Hepatocyte (in vitro differentiated cells): ENCODE data around the gene MTHFD1L. TPM values are rescaled to one million over a fixed set of nuclear protein-coding genes. Genes with fewer than 3 reads are reported as not detected.

Source experiments
- DNase-seq: peaks from one replicate; pipeline ENCODE4 v3.0.0-alpha.2; 2016; ENCODE audit warnings: low spot score
- H2AFZ ChIP-seq: fragments of 200-600 bp; sonication (generic); 2 replicates; pipeline ENCODE4 v1.6.0; 2016; ENCODE audit warnings: antibody characterized with exemption, mild to moderate bottlenecking
- H3K27ac ChIP-seq: fragments of 200-600 bp; sonication (generic); 2 replicates; pipeline ENCODE4 v1.5.1; 2016; ENCODE audit warnings: mild to moderate bottlenecking
- H3K27me3 ChIP-seq: fragments of 200-600 bp; sonication (generic); 2 replicates; pipeline ENCODE4 v1.6.1; 2016
- H3K36me3 ChIP-seq: fragments of 200-600 bp; sonication (generic); replicated peaks from 2 replicates; pipeline ENCODE4 v1.5.1; 2016; ENCODE audit warnings: low read depth; ENCODE audit not compliant: insufficient read depth
- H3K4me1 ChIP-seq: fragments of 200-600 bp; sonication (generic); 2 replicates; pipeline ENCODE4 v1.5.1; 2016; ENCODE audit warnings: mild to moderate bottlenecking, moderate library complexity; ENCODE audit not compliant: insufficient read depth
- H3K4me2 ChIP-seq: fragments of 200-600 bp; sonication (generic); 2 replicates; pipeline ENCODE4 v1.6.0; 2016
- H3K4me3 ChIP-seq: fragments of 200-600 bp; sonication (generic); 2 replicates; pipeline ENCODE4 v1.5.1; 2016; ENCODE audit warnings: mild to moderate bottlenecking
- H3K79me2 ChIP-seq: fragments of 200-600 bp; sonication (generic); 2 replicates; pipeline ENCODE4 v1.6.0; 2017; ENCODE audit warnings: mild to moderate bottlenecking
- H3K9me2 ChIP-seq: fragments of 200-600 bp; sonication (generic); replicated peaks from 2 replicates; pipeline ENCODE4 v1.6.0; 2017; ENCODE audit warnings: mild to moderate bottlenecking; ENCODE audit not compliant: insufficient read depth
- H3K9me3 ChIP-seq: fragments of 200-600 bp; sonication (generic); 2 replicates; pipeline ENCODE4 v1.5.1; 2016; ENCODE audit warnings: low read depth, mild to moderate bottlenecking
- H4K20me1 ChIP-seq: fragments of 200-600 bp; sonication (generic); 2 replicates; pipeline ENCODE4 v1.6.0; 2016; ENCODE audit warnings: mild to moderate bottlenecking; ENCODE audit not compliant: insufficient read depth, poor library complexity, severe bottlenecking
- EZH2 ChIP-seq: fragments of 200-600 bp; sonication (generic); IDR thresholded peaks from 2 replicates; pipeline ENCODE4 v1.6.1; 2016; ENCODE audit warnings: antibody characterized with exemption, mild to moderate bottlenecking, borderline replicate concordance
- EZH2phosphoT487 ChIP-seq: fragments of 200-600 bp; sonication (generic); IDR thresholded peaks from one replicate; pipeline ENCODE4 v1.6.1; 2018; ENCODE audit warnings: antibody characterized with exemption, mild to moderate bottlenecking, low read depth, moderate library complexity; ENCODE audit not compliant: unreplicated experiment, severe bottlenecking
- WGBS: methylation state at CpG from one replicate; pipeline ENCODE4 v1.1.6; 2016; ENCODE audit warnings: low lambda C conversion rate; ENCODE audit errors: missing lambda C conversion rate; 5-methylcytosine and 5-hydroxymethylcytosine counted together
- polyA plus RNA-seq: library from polyadenylated mRNA; unstranded; fragments of >200 nt; fragmentation: Nextera tagmentation; extraction: Ambion mirVana; gene quantifications from 2 replicates; pipeline ENCODE4 v1.2.1, GENCODE V29; 2016
- total RNA-seq: library from RNA; depleted of rRNA; stranded (reverse); fragments of >200 nt; gene quantifications from 2 replicates; pipeline ENCODE4 v1.2.3, GENCODE V29; 2014
- TF ChIP-seq, protein P1 (sequence below): fragments of 200-600 bp; sonication (generic); IDR thresholded peaks from 2 replicates; pipeline ENCODE4 v1.5.1; 2016; ENCODE audit warnings: antibody characterized with exemption, mild to moderate bottlenecking; ENCODE audit not compliant: poor library complexity

The MTHFD1L gene
- total and polyA plus RNA-seq, 2 experiments from 2014 or later = 28.4 to 30.8 TPM

DNA sequence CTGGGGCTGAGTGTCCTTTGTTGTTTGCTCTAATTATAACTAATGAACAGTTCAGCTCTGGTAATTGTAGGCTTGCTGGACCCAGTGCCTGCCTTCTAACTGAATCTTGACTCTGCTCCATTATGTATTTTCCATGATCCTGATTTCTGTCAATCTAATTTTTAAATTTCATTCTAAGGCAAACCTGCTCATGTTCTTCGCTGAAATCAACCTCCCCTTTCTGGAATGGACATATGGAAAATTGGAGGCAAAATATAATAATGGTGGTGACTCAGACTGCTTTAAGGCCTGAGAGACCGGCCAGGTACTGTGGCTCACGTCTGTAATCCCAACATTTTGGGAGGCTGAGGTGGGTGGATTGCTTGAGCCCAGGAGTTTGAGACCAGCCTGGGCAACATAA is 191.6 kb downstream of the MTHFD1L start:
- H3K9me3 ChIP-seq = no peaks in the 10 kb centered on the region
- TF ChIP-seq EZH2phosphoT487 (no peak), EZH2 (no peak)
- TF ChIP-seq, protein P1, sequence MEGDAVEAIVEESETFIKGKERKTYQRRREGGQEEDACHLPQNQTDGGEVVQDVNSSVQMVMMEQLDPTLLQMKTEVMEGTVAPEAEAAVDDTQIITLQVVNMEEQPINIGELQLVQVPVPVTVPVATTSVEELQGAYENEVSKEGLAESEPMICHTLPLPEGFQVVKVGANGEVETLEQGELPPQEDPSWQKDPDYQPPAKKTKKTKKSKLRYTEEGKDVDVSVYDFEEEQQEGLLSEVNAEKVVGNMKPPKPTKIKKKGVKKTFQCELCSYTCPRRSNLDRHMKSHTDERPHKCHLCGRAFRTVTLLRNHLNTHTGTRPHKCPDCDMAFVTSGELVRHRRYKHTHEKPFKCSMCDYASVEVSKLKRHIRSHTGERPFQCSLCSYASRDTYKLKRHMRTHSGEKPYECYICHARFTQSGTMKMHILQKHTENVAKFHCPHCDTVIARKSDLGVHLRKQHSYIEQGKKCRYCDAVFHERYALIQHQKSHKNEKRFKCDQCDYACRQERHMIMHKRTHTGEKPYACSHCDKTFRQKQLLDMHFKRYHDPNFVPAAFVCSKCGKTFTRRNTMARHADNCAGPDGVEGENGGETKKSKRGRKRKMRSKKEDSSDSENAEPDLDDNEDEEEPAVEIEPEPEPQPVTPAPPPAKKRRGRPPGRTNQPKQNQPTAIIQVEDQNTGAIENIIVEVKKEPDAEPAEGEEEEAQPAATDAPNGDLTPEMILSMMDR = no peak
- H3K4me1 ChIP-seq = peaks cover 21% of the 10 kb centered on the region
- H3K79me2 ChIP-seq = no peaks in the 10 kb centered on the region
- WGBS = 97% methylated on average over 3 of the region's 3 CpGs
- no peak overlapping the region for H3K4me3 ChIP-seq
- no peaks in the 10 kb centered on the region for H3K9me2 ChIP-seq
- no peaks in the 10 kb centered on the region for H4K20me1 ChIP-seq
- no peak overlapping the region for H2AFZ ChIP-seq
- H3K27ac ChIP-seq = no peak overlapping the region
- DNase-seq = no peak
- no peaks in the 10 kb centered on the region for H3K27me3 ChIP-seq
- no peak overlapping the region for H3K4me2 ChIP-seq
- no peaks in the 10 kb centered on the region for H3K36me3 ChIP-seq

DNA sequence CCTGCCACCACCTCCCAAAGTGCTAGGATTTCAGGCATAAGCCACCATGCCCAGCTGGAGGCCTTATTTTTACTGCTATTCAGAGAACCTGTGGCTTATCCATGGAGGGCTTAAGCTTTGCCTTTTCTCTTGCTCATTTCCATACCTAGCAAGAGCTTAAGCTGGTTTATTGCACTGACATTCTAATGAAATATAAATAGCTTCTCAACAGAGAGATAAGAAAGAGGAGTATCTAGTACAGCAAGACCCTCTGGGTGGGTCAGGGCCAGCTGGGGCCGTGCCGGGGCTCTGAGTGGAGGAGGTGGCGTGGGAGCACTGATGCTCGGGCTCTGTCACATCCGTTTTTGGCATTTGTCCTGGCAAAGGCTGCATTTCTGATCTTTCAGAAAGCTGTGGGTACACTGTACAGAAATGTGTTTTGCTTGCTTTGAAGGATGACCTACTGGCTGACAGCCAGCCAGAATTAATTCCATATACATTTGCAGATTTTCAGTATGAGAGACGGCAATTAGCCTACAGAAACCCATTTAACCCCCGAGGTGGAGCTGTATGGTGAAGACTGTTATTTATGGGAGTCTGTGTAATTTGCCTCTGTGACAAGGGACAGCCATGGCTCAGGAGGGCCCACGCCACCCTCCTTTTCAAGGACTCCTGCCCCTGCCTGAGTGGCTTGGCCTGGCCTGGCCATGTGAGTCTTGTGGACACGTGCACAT is 192.7 kb downstream of the MTHFD1L start:
- no peaks in the 10 kb centered on the region for H3K36me3 ChIP-seq
- 59% methylated on average over 9 of the region's 9 CpGs for whole genome bisulfite sequencing
- no peaks in the 10 kb centered on the region for H3K9me2 ChIP-seq
- no peak overlapping the region for H3K4me3 ChIP-seq
- H3K4me1 ChIP-seq = peaks cover 21% of the 10 kb centered on the region
- H3K4me2 ChIP-seq = no peak overlapping the region
- no peak for DNase-seq
- H3K79me2 ChIP-seq = no peaks in the 10 kb centered on the region
- no peak overlapping the region for H2AFZ ChIP-seq
- no peaks in the 10 kb centered on the region for H3K27me3 ChIP-seq
- no peak overlapping the region for H3K27ac ChIP-seq
- TF ChIP-seq EZH2phosphoT487 (no peak), EZH2 (no peak)
- TF ChIP-seq, protein P1 = no peak
- no peaks in the 10 kb centered on the region for H3K9me3 ChIP-seq
- no peaks in the 10 kb centered on the region for H4K20me1 ChIP-seq

DNA sequence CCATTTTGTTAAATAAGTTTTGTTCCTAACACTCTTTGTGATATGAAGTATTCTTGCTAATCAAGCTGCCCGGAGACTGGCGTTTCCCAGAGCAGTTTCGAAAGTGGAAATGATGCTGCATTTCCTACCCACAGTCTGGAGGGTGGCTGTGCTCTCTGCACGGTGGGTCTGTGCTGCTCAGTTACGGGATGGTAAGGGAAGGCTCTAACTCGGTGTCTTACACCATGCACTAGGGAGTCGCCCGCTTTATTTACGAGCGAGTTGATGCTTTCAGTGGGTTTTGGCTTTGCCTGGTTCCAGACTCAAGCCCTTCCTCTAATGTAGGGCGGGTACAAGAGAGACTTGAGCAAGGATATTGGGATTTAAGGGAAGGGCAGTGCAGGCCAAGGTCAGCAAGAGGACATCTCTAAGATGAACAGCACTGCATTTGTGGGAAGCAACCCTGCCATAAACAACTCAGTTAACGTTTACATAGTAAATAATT is 194.2 kb downstream of the MTHFD1L start:
- no peak overlapping the region for H3K4me3 ChIP-seq
- TF ChIP-seq EZH2 = no peak
- H3K4me1 ChIP-seq = peaks cover 21% of the 10 kb centered on the region
- H4K20me1 ChIP-seq = no peaks in the 10 kb centered on the region
- 73% methylated on average over 12 of the region's 12 CpGs for WGBS
- H3K4me2 ChIP-seq = no peak overlapping the region
- no peak overlapping the region for H2AFZ ChIP-seq
- no peaks in the 10 kb centered on the region for H3K9me2 ChIP-seq
- H3K79me2 ChIP-seq = no peaks in the 10 kb centered on the region
- no peaks in the 10 kb centered on the region for H3K27me3 ChIP-seq
- DNase-seq = no peak
- no peaks in the 10 kb centered on the region for H3K36me3 ChIP-seq
- H3K27ac ChIP-seq = peak overlapping the region; percentile 74
- H3K9me3 ChIP-seq = no peaks in the 10 kb centered on the region

DNA sequence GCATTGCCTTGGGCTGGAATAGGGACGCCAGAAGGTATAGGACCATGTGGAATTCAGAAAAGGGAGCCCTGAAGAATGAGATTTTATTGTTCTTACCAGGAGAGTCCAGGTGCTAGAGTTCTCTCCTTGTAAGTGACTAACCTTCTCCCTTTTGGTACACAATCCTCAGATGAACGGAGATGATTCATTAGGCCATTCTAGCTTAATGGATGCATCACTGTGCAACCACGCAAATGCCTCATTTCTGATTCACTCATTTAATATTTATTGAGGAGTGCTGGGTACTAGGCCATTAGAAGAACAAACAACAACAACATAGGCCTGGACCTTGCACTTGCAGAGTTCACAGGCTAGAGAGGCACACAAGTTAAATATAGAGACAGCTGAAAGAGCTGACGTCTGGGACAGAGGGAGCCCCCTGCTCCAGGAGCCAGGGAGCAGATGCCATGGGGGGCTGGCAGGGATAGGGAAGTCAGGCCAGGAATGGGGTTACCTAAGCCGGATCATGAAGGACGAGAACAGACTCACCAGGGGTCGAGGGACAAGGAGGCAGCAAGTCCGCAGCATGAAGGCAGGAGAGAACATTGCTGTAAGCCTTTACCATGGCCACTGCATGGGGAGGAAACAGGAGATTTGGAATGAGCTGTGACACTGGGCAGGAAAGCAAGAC is 194.7 kb downstream of the MTHFD1L start:
- no peak overlapping the region for H3K4me2 ChIP-seq
- H3K27me3 ChIP-seq = no peaks in the 10 kb centered on the region
- 72% methylated on average over 8 of the region's 8 CpGs for WGBS
- DNase-seq = peak; percentile 57
- H3K36me3 ChIP-seq = no peaks in the 10 kb centered on the region
- H3K79me2 ChIP-seq = no peaks in the 10 kb centered on the region
- H3K4me3 ChIP-seq = no peak overlapping the region
- no peaks in the 10 kb centered on the region for H3K9me3 ChIP-seq
- H2AFZ ChIP-seq = no peak overlapping the region
- peak overlapping the region; percentile 90 for H3K27ac ChIP-seq
- H3K9me2 ChIP-seq = no peaks in the 10 kb centered on the region
- no peaks in the 10 kb centered on the region for H4K20me1 ChIP-seq
- TF ChIP-seq, protein P1 = no peak
- TF ChIP-seq EZH2phosphoT487 (no peak), EZH2 (no peak)
- H3K4me1 ChIP-seq = peaks cover 21% of the 10 kb centered on the region
